GM12864 (cell line): ENCODE data around the gene CAPN15.
A peak's percentile ranks its signal among the peaks of the same experiment; 100 is the strongest.

Experiments
- DNase-seq: peaks from one replicate; pipeline ENCODE4 v3.0.0-alpha.2; 2011; ENCODE audit warnings: low read depth
- H3K4me3 ChIP-seq: 2 replicates; pipeline ENCODE4 v1.5.1; 2011; ENCODE audit warnings: mild to moderate bottlenecking, low read depth, low read length, control low read depth
- CTCF ChIP-seq: IDR thresholded peaks from 2 replicates; pipeline ENCODE4 v1.5.1; 2011; ENCODE audit warnings: low read depth, mild to moderate bottlenecking, moderate library complexity, low read length, control low read depth, inconsistent platforms; ENCODE audit errors: missing control alignments

Gene CAPN15

GRCh38 chr16:566475-567372 is 39.2 kb downstream of the CAPN15 start, which contains the start of gene NHLRC4:
Gene NHLRC4 (plus strand): TSS chr16:567005. CDS start chr16:568048, 1,043 bp downstream.
- TF ChIP-seq CTCF, result no peak
- peak within 1 kb of the TSS; percentile 28 for H3K4me3 ChIP-seq
- DNase-seq, result peak; percentile 48

DNA sequence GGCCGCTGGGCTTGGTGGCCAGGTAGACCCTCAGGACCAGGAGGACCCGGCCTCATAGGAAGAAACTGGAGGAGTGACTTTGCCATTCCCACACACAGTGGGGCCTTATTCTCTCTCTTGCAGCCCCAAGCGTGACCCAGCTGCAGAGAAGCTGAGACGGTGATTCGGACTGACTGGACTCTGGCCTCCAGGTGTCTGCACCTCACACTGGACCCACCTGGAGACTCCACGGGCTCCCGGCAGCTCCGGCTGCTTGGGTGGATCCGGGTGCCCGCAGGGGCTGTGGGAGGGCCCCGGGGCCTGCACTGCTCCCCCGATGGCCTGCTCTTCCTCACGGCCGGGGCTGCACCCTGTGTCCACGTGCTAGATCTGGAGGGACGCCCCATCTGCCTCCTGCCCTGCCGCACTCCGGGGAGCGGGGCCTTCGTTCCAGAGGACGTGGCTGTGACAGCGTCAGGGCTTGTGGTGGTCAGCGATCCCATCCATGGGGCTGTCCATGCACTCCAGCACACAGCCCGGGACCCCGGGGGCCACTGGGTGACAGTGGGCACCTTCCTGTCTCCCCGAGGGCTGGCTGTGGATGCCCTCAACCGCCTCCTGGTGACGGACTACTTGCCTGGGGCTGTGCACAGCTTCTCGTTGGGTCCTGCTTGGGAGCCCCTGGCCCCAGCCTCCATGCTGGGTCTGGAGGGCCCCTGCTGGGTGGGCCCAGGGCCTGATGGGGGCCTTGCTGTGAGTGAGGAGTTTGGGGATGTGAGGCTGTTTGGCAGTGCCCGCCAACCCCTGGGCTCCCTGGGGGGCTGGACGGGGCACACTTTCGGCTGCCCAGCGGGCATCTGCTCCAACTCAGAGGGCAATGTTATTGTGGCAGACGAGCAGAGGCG is 40.1 kb downstream of the CAPN15 start:
- H3K4me3 ChIP-seq, result no peak overlapping the region
- no peak for DNase-seq
- no peak for TF ChIP-seq CTCF

DNA sequence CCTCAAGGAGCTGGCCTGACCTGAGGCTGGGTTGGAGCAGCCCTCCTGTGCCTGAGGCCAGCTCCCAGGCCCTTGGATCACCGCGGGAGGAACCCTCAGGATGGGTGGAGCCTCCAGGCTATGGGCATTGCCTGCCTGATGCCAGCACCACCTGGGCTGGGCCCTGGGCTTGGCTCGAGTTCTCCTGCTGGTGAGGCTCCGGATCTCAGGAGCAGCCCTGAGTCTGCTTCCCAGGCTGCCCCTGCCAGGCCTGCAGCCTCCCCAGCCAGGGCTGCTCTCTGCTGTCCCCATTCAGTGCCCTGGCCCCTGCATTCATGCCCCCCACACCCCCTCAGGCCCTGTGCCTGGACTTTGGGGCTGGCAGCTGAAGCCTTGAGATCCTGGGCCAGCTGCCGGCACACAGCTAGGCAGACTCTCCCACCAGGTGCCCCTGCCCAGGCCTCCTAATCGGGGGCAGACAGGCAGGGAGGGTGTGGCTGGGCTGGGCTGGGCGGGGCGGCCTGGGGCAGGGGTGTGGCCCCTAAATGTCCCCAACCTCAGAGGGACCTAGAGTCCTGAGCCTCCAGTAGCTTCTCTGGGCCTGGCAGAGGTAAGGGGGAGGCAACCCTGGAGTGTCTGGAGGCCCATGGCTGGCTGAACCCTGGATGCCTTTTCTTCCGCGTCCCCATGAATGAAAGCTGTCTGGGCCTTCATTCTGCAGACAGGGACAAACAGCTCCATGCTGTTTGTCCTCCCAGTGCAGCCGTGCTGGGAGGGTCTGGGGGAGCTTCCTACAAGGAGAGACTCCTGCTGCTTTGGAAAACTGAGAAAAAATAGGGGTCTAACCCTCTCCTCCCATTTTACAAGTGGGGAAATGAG is 41.1 kb downstream of the CAPN15 start:
- no peak overlapping the region for H3K4me3 ChIP-seq
- no peak for DNase-seq
- TF ChIP-seq CTCF, result no peak

DNA sequence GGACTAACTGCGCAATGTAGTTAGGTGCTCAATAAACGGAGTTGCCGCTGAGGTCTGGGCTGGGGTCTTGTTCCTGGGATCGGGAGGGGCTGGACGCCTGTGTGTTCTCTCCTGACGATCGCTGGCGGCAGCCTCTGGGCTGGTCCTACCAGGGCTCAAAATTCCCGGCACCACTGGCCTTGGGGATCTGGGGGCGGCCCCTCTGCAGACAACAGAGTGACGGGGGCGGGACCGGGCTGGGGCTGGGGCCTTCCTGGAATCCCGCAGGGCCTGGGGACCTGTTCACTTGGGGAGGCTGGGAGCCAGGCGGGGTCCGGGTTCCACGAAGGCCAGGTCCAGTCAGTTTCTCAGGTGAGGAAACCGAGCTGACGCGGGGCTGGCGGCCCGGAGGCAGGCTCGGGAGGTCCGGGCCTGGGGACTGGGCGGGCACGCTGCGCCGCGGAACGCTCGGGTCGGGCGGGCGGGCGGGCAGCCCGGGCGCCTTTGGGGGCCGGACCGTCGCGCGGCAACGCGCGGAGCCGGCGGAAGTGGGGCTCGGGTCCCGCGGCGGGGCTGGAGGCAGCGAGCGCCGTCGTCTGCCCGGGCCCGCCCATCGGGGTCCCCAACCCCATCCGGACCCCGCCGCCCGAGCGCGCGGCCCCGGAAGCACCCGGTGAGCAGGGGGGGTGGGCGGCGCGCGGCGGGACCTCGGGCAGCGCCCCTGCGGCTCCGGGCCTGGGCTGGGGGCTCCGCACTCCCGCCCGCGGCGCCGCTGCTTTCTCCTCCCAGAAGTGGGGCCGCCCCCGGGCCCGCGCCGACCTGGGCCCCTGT is 42.1 kb downstream of the CAPN15 start, which contains the start of gene PIGQ:
TSS of gene PIGQ (plus strand) at position 524 of the 810 bp plus-strand sequence. CDS start 4,107 bp downstream, outside the sequence.
- no peak for TF ChIP-seq CTCF
- no peak for DNase-seq
- H3K4me3 ChIP-seq, result peak within 1 kb of the TSS; percentile 91

DNA sequence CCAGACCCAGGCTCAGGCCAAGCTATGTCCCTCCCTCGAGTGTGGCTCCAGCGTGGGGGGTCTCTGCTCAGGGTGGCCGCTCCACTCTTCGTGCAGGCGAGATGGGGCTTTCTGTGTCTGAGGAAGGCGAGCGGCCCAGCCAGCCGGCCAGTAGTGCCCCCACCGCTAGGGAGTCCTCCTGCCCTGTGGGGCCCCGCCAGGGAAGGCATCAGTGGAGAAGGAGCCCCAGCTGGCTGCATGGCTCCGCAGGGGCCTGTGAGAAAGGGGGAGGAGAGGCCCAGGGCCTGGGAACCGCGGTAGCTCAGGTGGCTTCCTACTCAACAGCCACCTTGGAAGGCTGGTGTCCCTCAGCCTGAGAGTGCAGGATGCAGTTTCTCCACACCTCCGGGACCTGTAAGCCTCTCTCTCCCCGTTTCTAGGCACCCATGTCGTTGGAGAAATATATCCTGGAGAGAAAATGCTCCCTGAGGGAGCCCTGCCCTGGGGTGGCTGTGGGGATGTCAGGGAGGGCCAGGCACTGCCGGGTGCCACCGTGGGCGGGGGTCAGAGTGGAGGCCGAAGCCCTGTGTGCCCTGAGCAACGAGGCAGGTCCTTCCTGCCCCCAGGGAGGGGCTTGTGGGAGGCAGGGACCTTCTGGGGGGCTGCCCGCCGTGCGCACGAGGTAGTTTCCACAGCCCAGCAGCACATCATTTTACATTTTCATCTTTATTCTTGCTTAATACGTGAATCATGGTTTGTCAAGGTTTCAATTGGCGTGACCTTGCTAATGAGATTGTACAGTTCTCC is 45.5 kb downstream of the CAPN15 start:
- TF ChIP-seq CTCF, result no peak
- no peak overlapping the region for H3K4me3 ChIP-seq
- no peak for DNase-seq
